NCI-H1092 (cell line): ENCODE measurements around the gene DYSF.
"Not testable (repeated sequence)": the region's sequence is repeated elsewhere in the genome, so short reads cannot be mapped to it uniquely, and the experiment has no call there.

Experiments
- DNase-seq: peaks from one replicate; lab custom pipeline; 2025; lab: John Stamatoyannopoulos, UW

Gene DYSF

GRCh38 chr2:71655498-71655897, 202.1 kb downstream of the DYSF start:
- no peak for DNase-seq

- not testable (repeated sequence) for DNase-seq
These were observed 204.9 kb downstream of the DYSF start for GRCh38 chr2:71658256-71658655.

GRCh38 chr2:71658771-71659170, 205.4 kb downstream of the DYSF start:
- no peak for DNase-seq

GRCh38 chr2:71659868-71660518, 206.6 kb downstream of the DYSF start:
- DNase-seq, result no peak

GRCh38 chr2:71661782-71662181, 208.4 kb downstream of the DYSF start:
- no peak for DNase-seq

GRCh38 chr2:71662665-71663394, 209.5 kb downstream of the DYSF start:
- no peak for DNase-seq

GRCh38 chr2:71664161-71664560, 210.8 kb downstream of the DYSF start:
- DNase-seq, result no peak

GRCh38 chr2:71665168-71666093, 212.1 kb downstream of the DYSF start:
- DNase-seq, result no peak

- no peak for DNase-seq
These were observed 212.7 kb downstream of the DYSF start for GRCh38 chr2:71666094-71666474.

- DNase-seq, result no peak
These were observed 214.2 kb downstream of the DYSF start for GRCh38 chr2:71667256-71668182.

- DNase-seq, result no peak
These were observed 215.1 kb downstream of the DYSF start for GRCh38 chr2:71668326-71669057.

GRCh38 chr2:71669058-71669456, 215.7 kb downstream of the DYSF start:
- no peak for DNase-seq

- no peak for DNase-seq
These were observed 216.5 kb downstream of the DYSF start for GRCh38 chr2:71669628-71670429.

GRCh38 chr2:71670430-71670795, 217.1 kb downstream of the DYSF start:
- DNase-seq, result no peak

- DNase-seq, result no peak
These were observed 218.0 kb downstream of the DYSF start for GRCh38 chr2:71671203-71671854.

GRCh38 chr2:71671895-71672825, 218.8 kb downstream of the DYSF start:
- no peak for DNase-seq

GRCh38 chr2:71672826-71673795, 219.8 kb downstream of the DYSF start:
- DNase-seq, result no peak
